ENCODE results near the gene MRPS34. TPM values are rescaled to one million over a fixed set of nuclear protein-coding genes. Genes with fewer than 3 reads are reported as not detected.

Gene MRPS34
- total and polyA plus RNA-seq, 10 of the 15 experiments (the other 5 are each of a cell fraction or from before 2014, with no cell fraction given): 3.6 to 285 (median 147) TPM

- Histone ChIP-seq H3K27me3 (replicated peaks in 1 of 2; ENCODE audit: control insufficient read depth in 2 of 2, insufficient read depth in 2 of 2, low read length in 1 of 2) (no peaks in the 10 kb centered on the region), H3K9ac (ENCODE audit: control insufficient read depth, insufficient read depth, low read length) (no peak overlapping the region), H3K9me3 (replicated peaks; ENCODE audit: control insufficient read depth, insufficient read depth, low read length) (peaks cover 5% of the 10 kb centered on the region; the same call in 1 of the 3 replicates), H3K27ac (ENCODE audit: control insufficient read depth, insufficient read depth) (no peak overlapping the region), H4K20me1 (ENCODE audit: control insufficient read depth, insufficient read depth) (no peaks in the 10 kb centered on the region; the same call in 1 of the 2 replicates), H3K79me2 (ENCODE audit: control insufficient read depth, insufficient read depth, low read length) (no peaks in the 10 kb centered on the region; the same call in 1 of the 2 replicates), H3K4me3 (no peak overlapping the region), H2AFZ (ENCODE audit: control insufficient read depth, low read depth, low read length) (no peak overlapping the region), H3K4me1 (ENCODE audit: control insufficient read depth, insufficient read depth, low read length) (no peaks in the 10 kb centered on the region), H3K4me2 (ENCODE audit: control insufficient read depth, insufficient read depth) (no peak overlapping the region), H3K36me3 (ENCODE audit: control insufficient read depth in 2 of 2, insufficient read depth in 2 of 2, low read length in 1 of 2) (peaks cover 7 to 38% of the 10 kb centered on the region in 2 experiments)
- whole genome bisulfite sequencing (ENCODE audit: insufficient coverage, insufficient replicate concordance, low lambda C conversion rate, missing lambda C conversion rate): 92% methylated on average over 7 of the region's 7 CpGs
- no peak for ATAC-seq
- ChIA-PET POLR2A (no interaction called here), SMC1A (ENCODE audit: uncharacterized antibody, unreplicated experiment) (no interaction called here), CTCF (no interaction called here), RAD21 (ENCODE audit: unreplicated experiment) (no interaction called here)
- DNase-seq (ENCODE audit: low read depth, low spot score): no peak
- BruUV-seq (replicated peaks): no TSS peak
- no peak for TF ChIP-seq ZNF274 (IDR thresholded peaks at IDR 0.05; ENCODE audit: insufficient read depth, insufficient read length)
- in situ Hi-C loops (cut with MboI): no loop called here
- intact Hi-C loops (cut with micrococcal nuclease; ENCODE audit: unreplicated experiment): no loop called here
- FAIRE-seq: no peak
These were observed 41.9 kb downstream of the MRPS34 start for GRCh38 chr16:1731073-1731472.

GRCh38 chr16:1729445-1729844 lies 43.5 kb downstream of the MRPS34 start:
- H3K9me3 ChIP-seq (replicated peaks; ENCODE audit: control insufficient read depth, insufficient read depth, low read length): peaks cover under 1% of the 10 kb centered on the region; the same call in 1 of the 3 replicates
- H3K4me1 ChIP-seq (ENCODE audit: control insufficient read depth, insufficient read depth, low read length): no peaks in the 10 kb centered on the region
- BruUV-seq (replicated peaks): no TSS peak
- no peaks in the 10 kb centered on the region; the same call in 1 of the 2 replicates for H3K79me2 ChIP-seq (ENCODE audit: control insufficient read depth, insufficient read depth, low read length)
- no peak overlapping the region for H3K4me3 ChIP-seq
- ATAC-seq (no peak), FAIRE-seq (no peak), DNase-seq (ENCODE audit: low read depth, low spot score) (no peak)
- H3K27ac ChIP-seq (ENCODE audit: control insufficient read depth, insufficient read depth): no peak overlapping the region
- H4K20me1 ChIP-seq (ENCODE audit: control insufficient read depth, insufficient read depth): no peaks in the 10 kb centered on the region; the same call in 1 of the 2 replicates
- no peaks in the 10 kb centered on the region for H3K27me3 ChIP-seq (replicated peaks in 1 of 2; ENCODE audit: control insufficient read depth in 2 of 2, insufficient read depth in 2 of 2, low read length in 1 of 2)
- no peak for TF ChIP-seq NFIC (IDR thresholded peaks at IDR 0.05; ENCODE audit: low read depth, low read length)
- TF ChIP-seq SMC3 (IDR thresholded peaks at IDR 0.05; ENCODE audit: borderline replicate concordance, low read length): no peak
- no peak for TF ChIP-seq TCF3 (IDR thresholded peaks at IDR 0.05; ENCODE audit: borderline replicate concordance, insufficient read depth, low read depth, low read length)
- TF ChIP-seq GABPA (IDR thresholded peaks at IDR 0.05; ENCODE audit: low read depth): no peak
- TF ChIP-seq MEF2B (IDR thresholded peaks at IDR 0.05; ENCODE audit: partially characterized antibody, poor library complexity, severe bottlenecking): no peak
- TF ChIP-seq MEF2A (IDR thresholded peaks at IDR 0.05; ENCODE audit: insufficient read depth, low read depth, low read length): no peak
- TF ChIP-seq HDAC2 (IDR thresholded peaks at IDR 0.05): no peak
- in situ Hi-C loops (cut with MboI): no loop called here
- no peak overlapping the region for H2AFZ ChIP-seq (ENCODE audit: control insufficient read depth, low read depth, low read length)
- intact Hi-C loops (cut with micrococcal nuclease; ENCODE audit: unreplicated experiment): no loop called here
- CTCF ChIA-PET: no interaction called here
- no peak overlapping the region for H3K4me2 ChIP-seq (ENCODE audit: control insufficient read depth, insufficient read depth)
- H3K36me3 ChIP-seq (ENCODE audit: control insufficient read depth in 2 of 2, insufficient read depth in 2 of 2, low read length in 1 of 2): peaks cover 9 to 39% of the 10 kb centered on the region in 2 experiments
- POLR2A ChIA-PET: no interaction called here
- RAD21 ChIA-PET (ENCODE audit: unreplicated experiment): no interaction called here
- 99% methylated on average over 34 of the region's 35 CpGs for WGBS (ENCODE audit: insufficient coverage, insufficient replicate concordance, low lambda C conversion rate, missing lambda C conversion rate)
- SMC1A ChIA-PET (ENCODE audit: uncharacterized antibody, unreplicated experiment): no interaction called here
- no peak overlapping the region for H3K9ac ChIP-seq (ENCODE audit: control insufficient read depth, insufficient read depth, low read length)

All from GM12878 (cell line).